Endothelial cell of umbilical vein (primary cell): ENCODE results near the gene TOGARAM2. TPM values are rescaled to one million over a fixed set of nuclear protein-coding genes. Genes with fewer than 3 reads are reported as not detected.

Experiments
- BruUV-seq: library from RNA; stranded (reverse); fragments of 400-500 nt; replicated peaks from 2 replicates; lab custom pipeline; 2021; lab: Mats Ljungman, UMichigan
- CTCF ChIA-PET: fragments of 300-600, 350-600 bp; sonication (Branson Sonifier 250); formaldehyde crosslinking; loops from one replicate; lab custom pipeline; 2021; ENCODE audit warnings: antibody characterized with exemption, inconsistent platforms; lab: Charles Lee
- POLR2A ChIA-PET: fragments of 300-600, 350-600 bp; sonication (Branson Sonifier 250); formaldehyde crosslinking; loops from one replicate; lab custom pipeline; 2021; ENCODE audit warnings: antibody characterized with exemption, inconsistent platforms; lab: Charles Lee
- DNase-seq: peaks from one replicate; pipeline ENCODE4 v3.0.0-alpha.2; 2011; ENCODE audit warnings: low read depth, low spot score
- FAIRE-seq: peaks from 2 replicates; lab custom pipeline; 2011; peaks lifted over from hg19 to GRCh38; lab: Jason Lieb, UNC
- H2AFZ ChIP-seq: 2 replicates; pipeline ENCODE4 v1.6.0; 2012; ENCODE audit warnings: low read depth, low read length, control low read depth, inconsistent platforms
- H3K27ac ChIP-seq: 2 replicates; pipeline ENCODE4 v1.5.1; 2011; ENCODE audit warnings: low read depth, mild to moderate bottlenecking, control low read depth, low read length, moderate library complexity; ENCODE audit not compliant: insufficient read depth
- H3K27me3 ChIP-seq, 2 experiments: 2 replicates each; pipeline versions ENCODE4 v1.6.0 to v1.6.1; 2011; ENCODE audit warnings: low read length in 2 of 2, mixed read lengths in 1 of 2; ENCODE audit not compliant: control insufficient read depth in 2 of 2, insufficient read depth in 2 of 2
- H3K36me3 ChIP-seq, 2 experiments: 2 replicates in 1 of 2; 3 replicates in 1 of 2; pipeline ENCODE4 v1.5.1; 2011; ENCODE audit warnings: low read length in 2 of 2, mild to moderate bottlenecking in 1 of 2, moderate library complexity in 1 of 2; ENCODE audit not compliant: control insufficient read depth in 2 of 2, insufficient read depth in 2 of 2; ENCODE audit errors: extremely low read depth in 1 of 2
- H3K4me1 ChIP-seq: 3 replicates; pipeline ENCODE4 v1.5.1; 2011; ENCODE audit warnings: mild to moderate bottlenecking, low read length; ENCODE audit not compliant: control insufficient read depth, insufficient read depth; ENCODE audit errors: extremely low read depth
- H3K4me2 ChIP-seq: 2 replicates; pipeline ENCODE4 v1.6.1; 2011; ENCODE audit warnings: low read length, control low read depth, mixed read lengths; ENCODE audit not compliant: insufficient read depth
- H3K4me3 ChIP-seq, 3 experiments: fragments of 200-600 bp in 1 of 3; sonication (generic), shearing (Covaris generic) in 1 of 3; replicated peaks in 1 of 3; 2 replicates each; pipeline ENCODE4 v1.5.1; 2011 to 2016; ENCODE audit warnings: control low read depth in 3 of 3, low read length in 3 of 3, mild to moderate bottlenecking in 2 of 3, inconsistent platforms in 1 of 3, low read depth in 1 of 3, moderate library complexity in 1 of 3; ENCODE audit not compliant: insufficient read depth in 1 of 3
- H3K79me2 ChIP-seq: 2 replicates; pipeline ENCODE4 v1.6.0; 2012; ENCODE audit warnings: low read length, inconsistent platforms; ENCODE audit not compliant: control insufficient read depth, insufficient read depth
- H3K9ac ChIP-seq: replicated peaks from 2 replicates; pipeline ENCODE3; 2011; ENCODE audit warnings: low read length, control low read depth; ENCODE audit not compliant: insufficient read depth; ENCODE audit errors: extremely low read depth
- H3K9me1 ChIP-seq: replicated peaks from 3 replicates; pipeline ENCODE4 v1.6.0; 2011; ENCODE audit warnings: mild to moderate bottlenecking, low read length; ENCODE audit not compliant: control insufficient read depth, insufficient read depth; ENCODE audit errors: extremely low read depth
- H3K9me3 ChIP-seq: replicated peaks from 2 replicates; pipeline ENCODE4 v1.5.1; 2012; ENCODE audit warnings: low read length, inconsistent platforms; ENCODE audit not compliant: control insufficient read depth, insufficient read depth
- H4K20me1 ChIP-seq: replicated peaks from 2 replicates; pipeline ENCODE3; 2011; ENCODE audit warnings: mild to moderate bottlenecking, low read length; ENCODE audit not compliant: control insufficient read depth, insufficient read depth; ENCODE audit errors: extremely low read depth
- CTCF ChIP-seq, 2 donors: IDR thresholded peaks; 1 replicate in 1 of 2; 2 replicates in 1 of 2; pipeline ENCODE4 v1.5.1; 2011; ENCODE audit warnings: low read length in 2 of 2, mild to moderate bottlenecking in 2 of 2, moderate library complexity in 2 of 2, control low read depth in 1 of 2, inconsistent platforms in 1 of 2, low read depth in 1 of 2; ENCODE audit not compliant: insufficient read depth in 1 of 2; ENCODE audit errors: extremely low read depth in 1 of 2
- EZH2 ChIP-seq: IDR thresholded peaks from 2 replicates; pipeline ENCODE4 v1.6.1; 2012; ENCODE audit warnings: borderline replicate concordance, low read depth, mild to moderate bottlenecking, moderate library complexity, low read length, inconsistent platforms; ENCODE audit not compliant: severe bottlenecking
- FOS ChIP-seq: IDR thresholded peaks from 2 replicates; pipeline ENCODE4 v1.6.1; 2011; ENCODE audit warnings: mild to moderate bottlenecking, low read length, moderate library complexity, borderline replicate concordance; ENCODE audit not compliant: insufficient read depth
- GATA2 ChIP-seq: IDR thresholded peaks from 2 replicates; pipeline ENCODE4 v1.7.0; 2011; ENCODE audit warnings: low read depth, mild to moderate bottlenecking, moderate library complexity, mixed read lengths, low read length; ENCODE audit not compliant: insufficient read length, insufficient read depth
- JUN ChIP-seq: IDR thresholded peaks from 2 replicates; pipeline ENCODE4 v1.6.1; 2011; ENCODE audit warnings: borderline replicate concordance, low read depth; ENCODE audit not compliant: insufficient read length, insufficient read depth
- MAX ChIP-seq: IDR thresholded peaks from 2 replicates; pipeline ENCODE4 v1.6.1; 2011; ENCODE audit not compliant: insufficient read depth, insufficient read length
- MYC ChIP-seq: IDR thresholded peaks from one replicate; pipeline ENCODE4 v1.6.1; 2011; ENCODE audit warnings: mild to moderate bottlenecking, low read depth, low read length
- POLR2A ChIP-seq: IDR thresholded peaks from 2 replicates; pipeline ENCODE4 v1.6.1; 2012; ENCODE audit warnings: low read depth, mild to moderate bottlenecking, control low read depth, low read length
- POLR2AphosphoS5 ChIP-seq: IDR thresholded peaks from 2 replicates; pipeline ENCODE4 v1.6.1; 2012; ENCODE audit warnings: low read depth, mild to moderate bottlenecking, control low read depth, low read length, moderate library complexity; ENCODE audit not compliant: insufficient read depth
- dilution Hi-C: fragments of 300-500 bp; cut with MboI; formaldehyde crosslinking; loops from one replicate; pipeline ENCODE4 v1.15.0; 2019; ENCODE audit warnings: low sequenced_read_pairs; ENCODE audit not compliant: extremely low pct_ligation_motif_present
- intact Hi-C: fragments of 100-400 bp; cut with micrococcal nuclease; formaldehyde crosslinking; loops from one replicate; pipeline ENCODE4 v1.10.0; 2022
- polyA plus RNA-seq, 4 experiments: library from polyadenylated mRNA; depleted of rRNA in 3 of 4; stranded (reverse) in 3 of 4; unstranded in 1 of 4; fragments of >200 nt; gene quantifications; 2 replicates each; pipeline versions ENCODE4 v1.2.1 to v1.2.3, GENCODE V29; 2011 to 2012; ENCODE audit warnings: missing spikeins in 1 of 4
- total RNA-seq: library from RNA; stranded (reverse); gene quantifications from 2 replicates; pipeline ENCODE4 v1.2.3, GENCODE V29; 2021

Gene TOGARAM2
- total and polyA plus RNA-seq, 2 donors (not counting 3 experiments of a cell fraction or from before 2014, with no cell fraction given): not detected

GRCh38 chr2:28949190-28949589 is 31.9 kb upstream of the TOGARAM2 start:
- Histone ChIP-seq H3K4me2 (no peak overlapping the region), H3K36me3 (peaks cover 7 to 32% of the 10 kb centered on the region in 2 experiments), H3K9me1 (no peaks in the 10 kb centered on the region), H2AFZ (no peak overlapping the region), H3K9ac (no peak overlapping the region), H3K9me3 (no peaks in the 10 kb centered on the region), H3K4me3 (no peak overlapping the region), H3K79me2 (no peaks in the 10 kb centered on the region), H3K4me1 (no peaks in the 10 kb centered on the region), H4K20me1 (peaks cover 2% of the 10 kb centered on the region), H3K27ac (no peak overlapping the region), H3K27me3 (no peaks in the 10 kb centered on the region)
- dilution Hi-C loops (no loop called here), intact Hi-C loops (no loop called here)
- no TSS peak for BruUV-seq
- ChIA-PET CTCF (interaction anchor here (1.2 kb wide), 1 partner anchor 11 kb away, joined by 4 read pairs; no protein-coding TSS in a partner anchor), POLR2A (no interaction called here)
- no peak for DNase-seq
- TF ChIP-seq JUN (no peak), EZH2 (no peak), POLR2A (no peak), MAX (no peak), GATA2 (no peak), POLR2AphosphoS5 (no peak), FOS (no peak), MYC (no peak), CTCF (IDR thresholded peaks at IDR 0.05; ENCODE audit: extremely low read depth in 1 of 2, insufficient read depth in 1 of 2, low read depth in 1 of 2, low read length in 2 of 2) (no peak)
- FAIRE-seq: no peak
